ENCODE measurements around the gene MSI1.
A peak's percentile ranks its signal among the peaks of the same experiment; 100 is the strongest.

The MSI1 gene

GRCh38 chr12:120376934-120377572 is 8.1 kb upstream of the MSI1 start:
- no peak for DNase-seq

- DNase-seq = no peak
Measured at GRCh38 chr12:120376416-120376815, 7.5 kb upstream of the MSI1 start.

GRCh38 chr12:120376009-120376408 is 7.0 kb upstream of the MSI1 start:
- DNase-seq = no peak

GRCh38 chr12:120373683-120374082 is 4.7 kb upstream of the MSI1 start:
- DNase-seq = no peak

GRCh38 chr12:120370343-120371243 is 1.6 kb upstream of the MSI1 start:
- no peak for DNase-seq

- DNase-seq = no peak
Measured at GRCh38 chr12:120369603-120370342, 809 bp upstream of the MSI1 start.

- DNase-seq = no peak
Measured at GRCh38 chr12:120367924-120368788, 808 bp downstream of the MSI1 start.

- no peak for DNase-seq
Measured at GRCh38 chr12:120367233-120367923, 1.6 kb downstream of the MSI1 start.

- no peak for DNase-seq
Measured at GRCh38 chr12:120366845-120367232, 2.1 kb downstream of the MSI1 start.

- no peak for DNase-seq
Measured at GRCh38 chr12:120366341-120366705, 2.6 kb downstream of the MSI1 start.

- no peak for DNase-seq
Measured at GRCh38 chr12:120365675-120366340, 3.2 kb downstream of the MSI1 start.

- DNase-seq = no peak
Measured at GRCh38 chr12:120364487-120364886, 4.5 kb downstream of the MSI1 start.

- DNase-seq = no peak
Measured at GRCh38 chr12:120363274-120363855, 5.6 kb downstream of the MSI1 start.

- DNase-seq = peak; percentile 43
Measured at GRCh38 chr12:120362516-120363273, 6.3 kb downstream of the MSI1 start.

GRCh38 chr12:120361506-120362208 is 7.3 kb downstream of the MSI1 start:
- DNase-seq = peak; percentile 96

- DNase-seq = no peak
Measured at GRCh38 chr12:120359128-120359527, 9.8 kb downstream of the MSI1 start.

GRCh38 chr12:120358412-120359100 is 10.4 kb downstream of the MSI1 start:
- DNase-seq = no peak

- no peak for DNase-seq
Measured at GRCh38 chr12:120357104-120357503, 11.9 kb downstream of the MSI1 start.

- peak; percentile 56 for DNase-seq
Measured at GRCh38 chr12:120356567-120357030, 12.4 kb downstream of the MSI1 start.

Data from NCI-H2107 (cell line).